ENCODE measurements around the gene HPSE2. TPM values are rescaled to one million over a fixed set of nuclear protein-coding genes. Genes with fewer than 3 reads are reported as not detected.

HPSE2 gene
- polyA plus RNA-seq, 2 of the 4 experiments (the other 2 are of a cell fraction), result not detected

- Histone ChIP-seq H3K27ac (no peak overlapping the region), H3K4me2 (no peak overlapping the region), H3K4me3 (no peak overlapping the region), H3K9me3 (no peaks in the 10 kb centered on the region), H3K4me1 (0 out of 3 replicates have a peak, but pooled peaks cover 8% of the 10 kb centered on the region)
- ChIA-PET CTCF (no interaction called here), POLR2A (no interaction called here)
- WGBS (ENCODE audit: missing lambda C conversion rate), result 27% methylated on average over 3 of the region's 3 CpGs
- TF ChIP-seq ATOH8 (CRISPR knock-in tag; IDR thresholded peaks at IDR 0.05; ENCODE audit: low read depth) (no peak), HOXB13 (CRISPR knock-in tag; IDR thresholded peaks at IDR 0.05; ENCODE audit: low read depth) (no peak), GATA3 (IDR thresholded peaks at IDR 0.05; ENCODE audit: borderline replicate concordance) (no peak), CHD2 (IDR thresholded peaks at IDR 0.05; ENCODE audit: low read length, partially characterized antibody) (no peak), RCOR1 (IDR thresholded peaks at IDR 0.05; ENCODE audit: low read depth, low read length) (no peak), EHMT2 (IDR thresholded peaks at IDR 0.05; ENCODE audit: low read depth) (no peak), RAD21 (conservative IDR thresholded peaks at IDR 0.05 in 1 of 2, IDR thresholded peaks at IDR 0.05 in 1 of 2) (no peak), POLR2A (IDR thresholded peaks at IDR 0.05; ENCODE audit: low read length) (no peak), MAZ (IDR thresholded peaks at IDR 0.05; ENCODE audit: borderline replicate concordance, low read depth, low read length) (no peak), NPAS2 (CRISPR knock-in tag; IDR thresholded peaks at IDR 0.05; ENCODE audit: borderline replicate concordance) (no peak), PBX3 (IDR thresholded peaks at IDR 0.05) (no peak)
- FAIRE-seq, result no peak
- ATAC-seq, result no peak
- DNase-seq (ENCODE audit: low read depth in 1 of 2, low spot score in 1 of 2), result no peak
These were observed 701.8 kb downstream of the HPSE2 start for GRCh38 chr10:98533746-98534445.

- Histone ChIP-seq H3K27ac (no peak overlapping the region), H3K9me3 (no peaks in the 10 kb centered on the region), H3K4me1 (0 out of 3 replicates have a peak, but pooled peaks cover 8% of the 10 kb centered on the region), H3K4me3 (no peak overlapping the region), H3K4me2 (no peak overlapping the region)
- TF ChIP-seq EP300 (IDR thresholded peaks at IDR 0.05) (no peak), KDM5A (IDR thresholded peaks at IDR 0.05) (no peak), ATOH8 (CRISPR knock-in tag; IDR thresholded peaks at IDR 0.05; ENCODE audit: low read depth) (no peak), CBX2 (IDR thresholded peaks at IDR 0.05; ENCODE audit: borderline replicate concordance, low read depth) (no peak), FOSB (CRISPR knock-in tag; IDR thresholded peaks at IDR 0.05) (no peak), NFE2L2 (conservative IDR thresholded peaks at IDR 0.05; ENCODE audit: low read length) (no peak), USF2 (IDR thresholded peaks at IDR 0.05) (no peak), BHLHE40 (IDR thresholded peaks at IDR 0.05; ENCODE audit: low read depth, low read length) (no peak), RCOR1 (IDR thresholded peaks at IDR 0.05; ENCODE audit: low read depth, low read length) (no peak), ZFP36 (IDR thresholded peaks at IDR 0.05; ENCODE audit: borderline replicate concordance, partially characterized antibody) (no peak)
- DNase-seq (ENCODE audit: low read depth in 1 of 2, low spot score in 1 of 2), result no peak
- no peak for ATAC-seq
- WGBS (ENCODE audit: missing lambda C conversion rate), result 63% methylated on average over 3 of the region's 3 CpGs
- FAIRE-seq, result no peak
- CTCF ChIA-PET, result no interaction called here
- POLR2A ChIA-PET, result no interaction called here
These were observed 702.4 kb downstream of the HPSE2 start for GRCh38 chr10:98533241-98533640.

GRCh38 chr10:98528805-98529183 is 706.9 kb downstream of the HPSE2 start:
- Histone ChIP-seq H3K4me3 (no peak overlapping the region), H3K9me3 (no peaks in the 10 kb centered on the region), H3K4me1 (no peaks in the 10 kb centered on the region), H3K4me2 (no peak overlapping the region), H3K27ac (no peak overlapping the region)
- WGBS (ENCODE audit: missing lambda C conversion rate), result 84% methylated on average over 9 of the region's 9 CpGs
- ChIA-PET CTCF (no interaction called here), POLR2A (no interaction called here)
- no peak for DNase-seq (ENCODE audit: low read depth in 1 of 2, low spot score in 1 of 2)
- TF ChIP-seq ZC3H11A (IDR thresholded peaks at IDR 0.05) (no peak), EHMT2 (IDR thresholded peaks at IDR 0.05; ENCODE audit: low read depth) (no peak), USF2 (IDR thresholded peaks at IDR 0.05) (no peak), NPAS2 (CRISPR knock-in tag; IDR thresholded peaks at IDR 0.05; ENCODE audit: borderline replicate concordance) (no peak)
- ATAC-seq, result no peak
- FAIRE-seq, result no peak

All from A549 (cell line).